ACHN (cell line): ENCODE measurements around the gene FAM237A.

Experiments used
- DNase-seq: peaks from one replicate; pipeline ENCODE4 v3.0.0-alpha.2; 2015
- in situ Hi-C: cut with HindIII; loops from 2 replicates; pipeline ENCODE4 v1.10.0; 2017; ENCODE audit warnings: low sequenced_read_pairs, low pct_ligation_motif_present, low pct_unique_long_range_greater_than_20kb

The FAM237A gene

DNA sequence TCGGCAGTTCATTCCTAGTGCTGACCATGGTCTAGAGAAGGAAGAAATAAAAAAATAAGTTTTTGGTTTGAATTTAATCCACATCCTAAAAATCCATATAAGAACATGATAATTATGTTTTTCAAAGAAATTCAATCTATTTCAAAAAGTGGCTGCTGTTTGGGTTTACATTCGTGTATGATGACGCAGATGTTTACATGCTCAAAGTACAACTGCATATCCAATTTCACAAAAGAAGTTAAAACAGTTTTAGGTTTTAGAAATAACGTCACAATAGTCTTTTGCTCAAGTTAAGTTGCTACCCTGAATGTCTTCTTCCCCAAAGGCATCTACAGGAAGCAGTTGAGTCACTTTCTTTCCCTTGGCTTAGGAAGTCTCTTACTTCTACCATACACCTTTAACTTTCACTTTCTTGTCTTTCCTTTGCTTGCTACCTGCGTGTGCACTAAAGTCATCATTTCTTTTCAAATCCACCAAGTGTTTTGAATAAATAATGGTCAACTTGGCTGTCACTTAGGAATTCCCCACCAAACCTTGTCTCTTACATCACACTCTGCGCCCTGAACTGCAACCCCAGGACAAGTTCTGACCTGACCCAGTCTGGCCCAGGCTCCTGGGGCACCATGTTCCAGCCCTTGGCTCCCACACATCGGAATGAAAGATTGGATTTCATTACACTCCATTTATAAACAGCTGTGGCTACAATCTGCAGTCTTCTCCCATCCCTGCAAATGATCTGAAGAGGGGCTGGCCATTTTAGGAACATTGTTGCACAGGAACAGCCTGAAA, 28.4 kb downstream of the FAM237A start:
- in situ Hi-C loops = no loop called here
- no peak for DNase-seq

GRCh38 chr2:206683546-206683945, 41.3 kb downstream of the FAM237A start:
- in situ Hi-C loops = no loop called here
- no peak for DNase-seq

DNA sequence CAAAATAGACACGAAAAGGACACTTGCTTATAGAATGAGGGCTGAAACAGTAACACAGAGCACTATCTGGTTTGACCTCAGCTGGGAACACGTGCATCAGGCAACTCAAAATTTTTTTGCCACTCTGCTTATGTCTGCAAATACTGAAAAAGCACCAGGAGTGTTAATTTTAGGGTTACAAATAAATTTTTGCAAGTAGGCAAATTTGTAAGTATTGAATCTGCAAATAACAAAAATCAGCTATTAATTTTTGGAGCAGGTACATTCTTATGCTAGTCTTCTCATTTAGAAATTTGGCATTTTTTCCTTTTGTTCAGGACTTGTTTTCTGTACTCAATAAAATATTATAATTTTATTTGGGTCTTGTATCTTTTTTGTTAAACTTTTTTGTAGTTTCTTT, 46.2 kb downstream of the FAM237A start:
- no peak for DNase-seq
- in situ Hi-C loops = no loop called here

- in situ Hi-C loops = no loop called here
- DNase-seq = no peak
Observed at GRCh38 chr2:206688990-206689389, 46.7 kb downstream of the FAM237A start.

GRCh38 chr2:206692971-206693370, 50.7 kb downstream of the FAM237A start:
- in situ Hi-C loops = no loop called here
- DNase-seq = no peak

DNA sequence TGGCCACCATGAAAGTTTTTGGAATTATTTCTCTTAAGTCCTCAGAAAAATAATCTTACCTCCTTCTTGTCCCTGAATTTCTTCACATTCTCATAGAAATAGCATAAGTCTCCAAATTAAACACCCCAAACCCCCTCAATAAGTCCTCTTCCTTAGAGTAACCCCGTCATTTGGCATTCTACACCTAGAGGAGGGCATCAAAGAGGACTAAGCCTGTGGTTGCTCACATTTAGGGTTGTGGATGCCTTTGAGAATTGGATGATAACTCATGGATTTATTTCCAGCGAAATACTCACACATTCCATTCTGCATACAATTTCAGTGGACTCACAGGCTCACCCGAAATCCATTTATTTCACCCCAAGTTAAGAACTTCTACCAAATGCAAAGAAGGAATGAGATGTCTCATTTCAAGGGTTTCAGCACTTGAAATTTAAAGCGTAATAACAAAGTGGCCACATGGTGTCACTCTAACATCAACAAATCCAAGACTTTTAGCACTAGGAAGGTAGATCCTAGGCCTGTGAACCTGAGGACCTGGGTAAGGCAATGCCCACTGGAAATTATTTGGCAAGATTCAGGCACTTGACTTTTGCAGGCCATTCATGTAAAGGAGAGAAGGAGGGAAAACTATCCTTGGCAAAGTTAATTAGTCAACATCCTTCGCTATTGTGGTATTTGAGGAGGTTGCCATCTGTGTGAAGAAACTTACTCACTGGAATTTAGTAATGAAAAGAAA, 51.3 kb downstream of the FAM237A start:
- in situ Hi-C loops = no loop called here
- peak; percentile 71 for DNase-seq

- in situ Hi-C loops = no loop called here
- DNase-seq = no peak
Observed at GRCh38 chr2:206696910-206697309, 54.6 kb downstream of the FAM237A start.

DNA sequence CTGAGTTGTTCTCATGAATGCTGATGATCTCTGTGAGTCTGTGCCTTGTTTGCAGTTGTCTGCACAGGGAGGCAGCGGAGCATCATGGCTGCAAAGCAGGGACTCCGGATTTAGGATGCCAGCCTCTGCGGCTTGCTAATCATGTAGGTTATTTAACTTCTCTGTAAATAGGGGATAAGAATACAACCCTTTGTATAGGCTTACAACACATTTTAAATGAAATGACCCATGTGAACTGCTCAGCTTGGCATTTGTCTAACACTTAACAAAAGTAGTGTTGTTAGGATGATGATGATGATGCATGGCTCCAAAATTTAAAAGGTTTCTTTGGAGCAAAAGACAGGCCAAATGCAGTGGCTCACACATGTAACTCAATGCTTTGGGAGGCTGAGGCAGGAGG, 56.5 kb downstream of the FAM237A start:
- no peak for DNase-seq
- in situ Hi-C loops = no loop called here
